ENCODE measurements around the gene TAP1.

TAP1 gene

GRCh38 chr6:32842690-32843089 is 10.8 kb downstream of the TAP1 start:
- peaks cover 29% of the 10 kb centered on the region for H3K36me3 ChIP-seq (ENCODE audit: control insufficient read depth, insufficient read depth, low read length)
- DNase-seq = no peak
- H3K4me3 ChIP-seq (ENCODE audit: insufficient read depth, low read depth, low read length, poor library complexity, severe bottlenecking) = peak overlapping the region; percentile 89
- peaks cover 62% of the 10 kb centered on the region for H3K4me1 ChIP-seq (ENCODE audit: control insufficient read depth, insufficient read depth, low read length, poor library complexity, severe bottlenecking)
- H3K27ac ChIP-seq (ENCODE audit: insufficient read depth, low read length, poor library complexity, severe bottlenecking) = peak overlapping the region; percentile 96
- H3K9me3 ChIP-seq (ENCODE audit: control insufficient read depth, low read length) = no peaks in the 10 kb centered on the region
- no peaks in the 10 kb centered on the region for H3K27me3 ChIP-seq (replicated peaks; ENCODE audit: control insufficient read depth, insufficient read depth, low read length, poor library complexity, severe bottlenecking)

GRCh38 chr6:32842021-32842650 is 11.4 kb downstream of the TAP1 start:
- Histone ChIP-seq H3K27me3 (replicated peaks; ENCODE audit: control insufficient read depth, insufficient read depth, low read length, poor library complexity, severe bottlenecking) (no peaks in the 10 kb centered on the region), H3K36me3 (ENCODE audit: control insufficient read depth, insufficient read depth, low read length) (peaks cover 24% of the 10 kb centered on the region), H3K9me3 (ENCODE audit: control insufficient read depth, low read length) (no peaks in the 10 kb centered on the region), H3K4me3 (ENCODE audit: insufficient read depth, low read depth, low read length, poor library complexity, severe bottlenecking) (peak overlapping the region; percentile 89), H3K4me1 (ENCODE audit: control insufficient read depth, insufficient read depth, low read length, poor library complexity, severe bottlenecking) (peaks cover 62% of the 10 kb centered on the region), H3K27ac (ENCODE audit: insufficient read depth, low read length, poor library complexity, severe bottlenecking) (peak overlapping the region; percentile 96)
- DNase-seq = no peak

GRCh38 chr6:32840604-32841246 is 12.8 kb downstream of the TAP1 start:
- H3K4me1 ChIP-seq (ENCODE audit: control insufficient read depth, insufficient read depth, low read length, poor library complexity, severe bottlenecking) = peaks cover 52% of the 10 kb centered on the region
- no peak for DNase-seq
- no peaks in the 10 kb centered on the region for H3K9me3 ChIP-seq (ENCODE audit: control insufficient read depth, low read length)
- H3K27ac ChIP-seq (ENCODE audit: insufficient read depth, low read length, poor library complexity, severe bottlenecking) = peak overlapping the region; percentile 54
- peaks cover 19% of the 10 kb centered on the region for H3K36me3 ChIP-seq (ENCODE audit: control insufficient read depth, insufficient read depth, low read length)
- H3K27me3 ChIP-seq (replicated peaks; ENCODE audit: control insufficient read depth, insufficient read depth, low read length, poor library complexity, severe bottlenecking) = no peaks in the 10 kb centered on the region
- no peak overlapping the region for H3K4me3 ChIP-seq (ENCODE audit: insufficient read depth, low read depth, low read length, poor library complexity, severe bottlenecking)

GRCh38 chr6:32839356-32839755 is 14.1 kb downstream of the TAP1 start:
- Histone ChIP-seq H3K4me3 (ENCODE audit: insufficient read depth, low read depth, low read length, poor library complexity, severe bottlenecking) (no peak overlapping the region), H3K27me3 (replicated peaks; ENCODE audit: control insufficient read depth, insufficient read depth, low read length, poor library complexity, severe bottlenecking) (no peaks in the 10 kb centered on the region), H3K27ac (ENCODE audit: insufficient read depth, low read length, poor library complexity, severe bottlenecking) (no peak overlapping the region), H3K36me3 (ENCODE audit: control insufficient read depth, insufficient read depth, low read length) (peaks cover 33% of the 10 kb centered on the region), H3K4me1 (ENCODE audit: control insufficient read depth, insufficient read depth, low read length, poor library complexity, severe bottlenecking) (peaks cover 46% of the 10 kb centered on the region), H3K9me3 (ENCODE audit: control insufficient read depth, low read length) (no peaks in the 10 kb centered on the region)
- no peak for DNase-seq

GRCh38 chr6:32838114-32838958 is 15.2 kb downstream of the TAP1 start, which contains the start of gene TAP2:
Gene TAP2 (minus strand): TSS chr6:32838739. CDS start chr6:32838233, 506 bp downstream.
- Histone ChIP-seq H3K4me3 (ENCODE audit: insufficient read depth, low read depth, low read length, poor library complexity, severe bottlenecking) (peak within 1 kb of the TSS; percentile 80), H3K27me3 (replicated peaks; ENCODE audit: control insufficient read depth, insufficient read depth, low read length, poor library complexity, severe bottlenecking) (no peaks in the 10 kb centered on the region), H3K27ac (ENCODE audit: insufficient read depth, low read length, poor library complexity, severe bottlenecking) (peak within 1 kb of the TSS; percentile 85), H3K36me3 (ENCODE audit: control insufficient read depth, insufficient read depth, low read length) (peaks cover 40% of the 10 kb centered on the region), H3K9me3 (ENCODE audit: control insufficient read depth, low read length) (no peaks in the 10 kb centered on the region), H3K4me1 (ENCODE audit: control insufficient read depth, insufficient read depth, low read length, poor library complexity, severe bottlenecking) (peaks cover 45% of the 10 kb centered on the region)
- DNase-seq = peak; percentile 93 to 96 (median 96)

- H3K4me3 ChIP-seq (ENCODE audit: insufficient read depth, low read depth, low read length, poor library complexity, severe bottlenecking) = peak overlapping the region; percentile 80
- DNase-seq = no peak
- H3K9me3 ChIP-seq (ENCODE audit: control insufficient read depth, low read length) = no peaks in the 10 kb centered on the region
- no peaks in the 10 kb centered on the region for H3K27me3 ChIP-seq (replicated peaks; ENCODE audit: control insufficient read depth, insufficient read depth, low read length, poor library complexity, severe bottlenecking)
- H3K27ac ChIP-seq (ENCODE audit: insufficient read depth, low read length, poor library complexity, severe bottlenecking) = peak overlapping the region; percentile 85
- H3K36me3 ChIP-seq (ENCODE audit: control insufficient read depth, insufficient read depth, low read length) = peaks cover 45% of the 10 kb centered on the region
- H3K4me1 ChIP-seq (ENCODE audit: control insufficient read depth, insufficient read depth, low read length, poor library complexity, severe bottlenecking) = peaks cover 39% of the 10 kb centered on the region
Measured at GRCh38 chr6:32837651-32838113, 15.8 kb downstream of the TAP1 start.

GRCh38 chr6:32836873-32837272 is 16.6 kb downstream of the TAP1 start:
- Histone ChIP-seq H3K4me1 (ENCODE audit: control insufficient read depth, insufficient read depth, low read length, poor library complexity, severe bottlenecking) (peaks cover 31% of the 10 kb centered on the region), H3K27ac (ENCODE audit: insufficient read depth, low read length, poor library complexity, severe bottlenecking) (no peak overlapping the region), H3K27me3 (replicated peaks; ENCODE audit: control insufficient read depth, insufficient read depth, low read length, poor library complexity, severe bottlenecking) (no peaks in the 10 kb centered on the region), H3K4me3 (ENCODE audit: insufficient read depth, low read depth, low read length, poor library complexity, severe bottlenecking) (no peak overlapping the region), H3K9me3 (ENCODE audit: control insufficient read depth, low read length) (no peaks in the 10 kb centered on the region), H3K36me3 (ENCODE audit: control insufficient read depth, insufficient read depth, low read length) (peaks cover 48% of the 10 kb centered on the region)
- DNase-seq = no peak

GRCh38 chr6:32835167-32835893 is 18.2 kb downstream of the TAP1 start:
- no peak overlapping the region for H3K27ac ChIP-seq (ENCODE audit: insufficient read depth, low read length, poor library complexity, severe bottlenecking)
- DNase-seq = no peak
- no peaks in the 10 kb centered on the region for H3K27me3 ChIP-seq (replicated peaks; ENCODE audit: control insufficient read depth, insufficient read depth, low read length, poor library complexity, severe bottlenecking)
- H3K36me3 ChIP-seq (ENCODE audit: control insufficient read depth, insufficient read depth, low read length) = peaks cover 53% of the 10 kb centered on the region
- no peaks in the 10 kb centered on the region for H3K9me3 ChIP-seq (ENCODE audit: control insufficient read depth, low read length)
- no peak overlapping the region for H3K4me3 ChIP-seq (ENCODE audit: insufficient read depth, low read depth, low read length, poor library complexity, severe bottlenecking)
- peaks cover 15% of the 10 kb centered on the region for H3K4me1 ChIP-seq (ENCODE audit: control insufficient read depth, insufficient read depth, low read length, poor library complexity, severe bottlenecking)

- H3K4me1 ChIP-seq (ENCODE audit: control insufficient read depth, insufficient read depth, low read length, poor library complexity, severe bottlenecking) = peaks cover 14% of the 10 kb centered on the region
- no peaks in the 10 kb centered on the region for H3K9me3 ChIP-seq (ENCODE audit: control insufficient read depth, low read length)
- no peak for DNase-seq
- peaks cover 70% of the 10 kb centered on the region for H3K36me3 ChIP-seq (ENCODE audit: control insufficient read depth, insufficient read depth, low read length)
- no peak overlapping the region for H3K4me3 ChIP-seq (ENCODE audit: insufficient read depth, low read depth, low read length, poor library complexity, severe bottlenecking)
- H3K27ac ChIP-seq (ENCODE audit: insufficient read depth, low read length, poor library complexity, severe bottlenecking) = no peak overlapping the region
- no peaks in the 10 kb centered on the region for H3K27me3 ChIP-seq (replicated peaks; ENCODE audit: control insufficient read depth, insufficient read depth, low read length, poor library complexity, severe bottlenecking)
Measured at GRCh38 chr6:32833664-32834063, 19.8 kb downstream of the TAP1 start.
